Effector CD4-positive, alpha-beta T cell (primary cell): Measurements from ENCODE around the gene AGPAT3.

Source experiments
- DNase-seq: peaks from one replicate; pipeline ENCODE4 v3.0.0-alpha.2; 2020

The AGPAT3 gene

GRCh38 chr21:43940329-43941050 is 75.5 kb downstream of the AGPAT3 start:
- no peak for DNase-seq

GRCh38 chr21:43942201-43942600 is 77.2 kb downstream of the AGPAT3 start:
- DNase-seq, result no peak

- DNase-seq, result no peak
Measured at GRCh38 chr21:43942621-43943020, 77.6 kb downstream of the AGPAT3 start.

- no peak for DNase-seq
Measured at GRCh38 chr21:43943512-43944077, 78.6 kb downstream of the AGPAT3 start.

- DNase-seq, result no peak
Measured at GRCh38 chr21:43944078-43944633, 79.1 kb downstream of the AGPAT3 start.

GRCh38 chr21:43944757-43945156 is 79.7 kb downstream of the AGPAT3 start:
- no peak for DNase-seq

GRCh38 chr21:43948740-43949498 is 83.9 kb downstream of the AGPAT3 start:
- DNase-seq, result no peak

- no peak for DNase-seq
Measured at GRCh38 chr21:43949499-43950208, 84.6 kb downstream of the AGPAT3 start.

- DNase-seq, result no peak
Measured at GRCh38 chr21:43950481-43950880, 85.5 kb downstream of the AGPAT3 start.

GRCh38 chr21:43950936-43951335 is 85.9 kb downstream of the AGPAT3 start:
- no peak for DNase-seq

GRCh38 chr21:43951911-43952703 is 87.1 kb downstream of the AGPAT3 start:
- no peak for DNase-seq

- no peak for DNase-seq
Measured at GRCh38 chr21:43953021-43953420, 88.0 kb downstream of the AGPAT3 start.

- no peak for DNase-seq
Measured at GRCh38 chr21:43954042-43954441, 89.0 kb downstream of the AGPAT3 start.

- DNase-seq, result no peak
Measured at GRCh38 chr21:43954896-43955295, 89.9 kb downstream of the AGPAT3 start.

- no peak for DNase-seq
Measured at GRCh38 chr21:43956019-43956669, 91.1 kb downstream of the AGPAT3 start.

GRCh38 chr21:43956670-43957035 is 91.6 kb downstream of the AGPAT3 start:
- DNase-seq, result no peak

- DNase-seq, result no peak
Measured at GRCh38 chr21:43957128-43957571, 92.1 kb downstream of the AGPAT3 start.

- DNase-seq, result no peak
Measured at GRCh38 chr21:43957611-43958362, 92.8 kb downstream of the AGPAT3 start.

- no peak for DNase-seq
Measured at GRCh38 chr21:43958364-43959158, 93.5 kb downstream of the AGPAT3 start.
